Measurements from ENCODE around the gene TMEM164.

The TMEM164 gene

DNA sequence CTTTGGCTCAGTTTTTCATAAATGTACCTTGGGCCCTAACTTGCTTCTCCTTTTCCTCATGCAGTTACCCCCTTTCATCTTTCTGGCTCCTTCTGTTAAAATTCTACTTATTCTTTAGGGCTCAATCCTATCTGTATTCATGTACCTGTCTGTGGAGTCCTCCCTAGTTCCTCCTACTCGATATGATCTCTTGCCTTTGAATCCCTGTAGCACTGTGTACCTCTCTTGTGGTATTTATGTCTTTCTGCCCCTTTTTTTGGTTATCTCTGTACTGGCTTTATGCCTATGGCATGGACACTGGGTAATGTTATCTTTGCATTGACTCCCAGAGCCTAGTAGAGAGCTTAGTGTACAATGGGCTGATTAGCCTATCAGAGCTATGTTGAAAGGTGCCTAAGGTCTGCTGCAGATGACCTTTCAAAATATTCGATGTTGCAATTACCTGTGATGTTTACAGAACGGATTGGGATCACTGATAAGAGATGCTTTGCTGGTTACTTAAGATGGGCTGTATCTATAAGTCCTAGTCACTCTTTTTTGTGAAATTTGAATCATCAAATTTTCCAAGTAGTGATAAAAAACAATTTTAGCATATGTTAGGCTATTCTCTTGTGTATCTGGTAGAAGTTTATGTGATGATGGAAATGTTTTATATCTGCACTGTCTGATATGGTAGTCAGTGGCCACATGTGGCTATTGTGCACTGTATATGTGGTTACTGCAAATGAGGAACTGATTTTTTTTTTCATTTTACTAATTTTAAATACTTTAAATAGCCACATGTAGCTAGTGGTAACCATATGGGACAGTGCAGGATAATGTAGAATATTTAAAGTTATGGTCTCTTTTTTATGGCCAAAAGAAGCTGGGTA lies 33.5 kb downstream of the TMEM164 start:
- no peak for DNase-seq
- intact Hi-C loops (cut with DNase I) = no loop called here

DNA sequence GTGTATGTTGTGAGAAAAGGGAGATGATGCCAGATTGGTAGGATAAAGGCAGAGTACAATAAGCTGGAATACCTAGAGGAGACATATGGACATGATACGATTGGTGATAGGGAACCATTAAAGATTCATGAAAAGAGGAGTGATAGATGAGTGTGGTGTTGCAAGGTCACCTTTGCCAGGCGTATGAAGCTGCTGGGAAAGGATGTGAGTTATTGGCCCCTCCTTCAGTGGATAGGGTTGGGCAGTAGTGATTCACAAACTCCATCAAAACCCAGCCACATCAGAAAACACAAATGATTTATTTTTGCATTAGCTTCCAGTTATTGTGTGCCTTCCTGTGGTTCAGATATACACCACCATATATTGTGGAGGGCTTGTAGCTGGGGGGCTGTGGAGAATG lies 34.3 kb downstream of the TMEM164 start:
- intact Hi-C loops (cut with DNase I) = no loop called here

DNA sequence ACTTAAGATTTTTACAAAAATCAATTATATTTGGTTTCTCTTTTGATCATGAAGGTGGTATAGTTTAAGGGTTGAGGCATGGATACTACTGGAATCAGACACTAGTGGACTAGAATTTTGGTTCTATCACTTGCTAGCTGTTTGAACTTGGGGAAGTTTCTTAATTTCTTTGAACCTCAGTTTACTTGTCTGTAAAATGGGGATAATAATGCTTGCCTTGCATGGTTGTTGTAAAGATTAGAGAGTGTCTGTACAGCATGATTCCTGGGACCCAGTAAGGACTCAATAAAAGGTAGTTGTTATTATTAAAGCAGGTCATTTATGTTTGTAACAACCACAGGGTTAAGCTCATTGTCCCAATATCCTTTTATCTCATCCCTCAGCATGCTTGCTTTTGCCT lies 36.0 kb downstream of the TMEM164 start:
- no peak for DNase-seq
- intact Hi-C loops (cut with DNase I) = no loop called here

More for the DNA sequence above, 34.3 kb downstream of the TMEM164 start:
- DNase-seq = no peak

DNA sequence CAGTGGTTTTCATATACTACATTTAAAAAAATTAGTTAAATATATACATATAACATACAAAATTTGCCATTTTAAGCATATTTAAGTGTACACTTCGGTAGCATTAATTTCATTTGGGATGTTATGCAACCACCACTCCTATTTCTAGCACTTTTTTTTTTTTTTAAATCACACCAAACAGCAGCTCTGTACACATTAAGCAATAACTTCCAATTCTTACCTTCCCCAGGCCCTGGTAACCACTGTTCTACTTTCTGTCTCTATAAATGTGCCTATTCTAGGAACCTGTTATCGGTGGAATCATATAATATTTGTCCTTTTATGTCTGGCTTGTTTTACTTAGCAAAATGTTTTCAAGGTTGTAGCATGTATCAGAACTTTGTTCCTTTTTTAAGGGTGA lies 39.1 kb downstream of the TMEM164 start:
- no peak for DNase-seq
- intact Hi-C loops (cut with DNase I) = no loop called here

DNA sequence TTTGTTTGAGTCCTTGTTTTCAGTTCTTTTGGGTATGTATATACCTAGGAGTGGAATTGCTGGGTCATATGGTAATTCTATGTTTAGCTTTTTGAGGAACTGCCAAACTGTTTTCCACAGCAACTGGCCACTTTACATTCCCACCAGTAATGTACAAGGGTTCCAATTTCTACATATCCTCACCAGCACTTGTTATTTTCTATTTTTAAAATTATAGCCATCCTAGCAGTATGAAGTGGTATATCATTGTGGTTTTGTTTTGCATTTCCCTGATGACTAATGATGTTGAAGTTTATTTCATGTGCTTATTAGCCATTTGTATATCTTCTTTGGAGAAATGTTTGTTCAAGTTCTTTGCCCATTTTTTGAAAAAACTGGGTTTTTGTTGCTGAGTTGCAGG lies 39.6 kb downstream of the TMEM164 start:
- no peak for DNase-seq
- intact Hi-C loops (cut with DNase I) = no loop called here

DNA sequence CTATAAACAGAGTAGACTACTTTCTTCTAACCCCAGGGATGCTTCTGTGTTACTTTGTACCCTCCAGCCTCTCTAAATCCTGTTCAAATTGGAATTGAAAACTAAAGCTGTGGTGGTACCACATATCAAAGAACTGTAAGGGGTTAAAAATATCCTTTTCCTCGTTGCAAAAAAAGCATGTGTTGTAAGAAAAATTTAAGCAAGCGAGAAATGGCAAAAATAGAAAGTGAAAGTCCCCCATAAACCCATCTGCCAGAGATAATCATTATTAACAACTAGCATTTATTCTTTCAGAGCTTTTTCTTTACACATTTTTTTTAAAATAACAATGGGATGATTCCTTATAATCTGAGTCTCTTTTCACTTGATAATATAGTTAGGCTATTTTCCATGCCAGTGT lies 40.6 kb downstream of the TMEM164 start:
- intact Hi-C loops (cut with DNase I) = no loop called here
- DNase-seq = no peak

DNA sequence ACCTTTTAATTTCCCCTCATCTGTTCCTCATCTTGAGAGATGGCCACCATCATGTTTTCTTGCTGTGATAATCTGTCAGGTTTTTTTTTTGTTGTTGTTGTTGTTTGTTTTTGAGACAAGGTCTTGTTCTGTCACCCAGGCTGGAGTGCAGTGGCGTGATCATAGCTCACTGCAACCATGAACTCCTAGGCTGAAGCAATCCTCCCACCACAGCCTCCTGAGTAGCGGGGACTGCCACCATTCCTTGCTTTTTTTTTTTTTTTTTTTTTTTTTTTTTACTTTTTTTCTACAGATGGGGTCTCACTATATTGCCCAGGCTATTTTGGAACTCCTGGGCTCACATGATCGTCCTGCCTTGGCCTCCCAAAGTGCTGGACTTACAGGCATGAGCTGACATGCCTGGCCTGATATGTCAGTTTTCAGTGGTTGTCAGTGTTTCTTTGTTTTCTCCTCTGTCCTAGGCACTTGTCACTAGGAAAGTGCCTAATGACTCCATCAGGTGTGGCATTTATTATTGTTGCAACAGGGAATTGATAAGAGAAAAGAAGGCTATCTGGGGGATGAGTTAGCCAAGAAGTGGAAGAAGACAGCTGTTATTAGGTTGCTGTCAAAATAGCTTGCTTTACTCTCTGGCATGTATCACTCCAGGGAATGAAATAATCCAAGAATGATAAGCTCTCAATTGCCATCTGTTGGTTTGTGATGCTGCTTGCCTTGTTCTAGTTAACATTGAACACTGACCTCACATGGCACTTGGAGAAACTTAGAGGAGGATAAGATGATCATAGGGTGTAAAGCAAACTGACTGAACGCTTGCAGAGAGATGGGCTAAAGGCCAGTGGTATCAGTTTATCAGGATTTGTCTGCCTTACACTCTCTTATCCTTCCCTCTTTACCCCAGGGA lies 41.7 kb downstream of the TMEM164 start:
- no peak for DNase-seq
- intact Hi-C loops (cut with DNase I) = no loop called here

DNA sequence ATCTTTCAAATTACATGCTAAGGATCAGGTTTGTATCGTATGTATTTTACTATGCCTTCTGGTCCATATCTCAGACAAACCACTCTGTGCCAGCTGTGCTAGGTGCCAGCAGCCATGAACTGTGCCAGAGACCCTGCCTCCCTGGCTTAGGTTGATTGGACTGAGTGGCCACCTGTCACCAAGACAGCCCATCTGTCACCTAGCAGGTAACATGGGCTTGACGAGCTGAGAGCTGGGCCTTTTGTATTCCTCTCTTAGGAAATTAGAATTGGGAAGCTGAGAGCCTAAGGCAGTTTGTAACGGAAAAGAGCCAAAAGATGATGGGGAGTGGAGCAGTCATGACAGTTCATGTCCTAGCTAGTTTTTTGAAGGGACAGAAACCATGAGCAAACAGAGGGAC lies 42.5 kb downstream of the TMEM164 start:
- no peak for DNase-seq
- intact Hi-C loops (cut with DNase I) = no loop called here

DNA sequence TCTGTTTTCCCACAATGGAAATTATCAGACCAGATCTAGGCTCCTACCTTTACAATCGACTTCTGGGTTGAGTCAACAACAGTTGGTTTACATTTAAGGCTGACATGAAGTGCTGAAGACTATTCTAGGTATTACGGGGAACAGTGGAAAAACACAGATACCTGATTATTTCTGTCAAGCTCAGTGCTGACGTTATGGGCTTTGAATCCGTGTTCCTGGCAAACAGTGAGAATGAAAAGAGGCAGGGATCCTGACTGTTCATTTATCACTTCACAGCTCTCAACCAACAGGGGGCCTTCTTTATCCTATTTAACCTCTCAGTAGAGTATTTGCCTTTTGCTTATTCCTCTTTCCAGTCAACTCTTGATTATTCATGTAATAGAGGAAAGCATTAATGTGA lies 43.1 kb downstream of the TMEM164 start:
- no peak for DNase-seq
- intact Hi-C loops (cut with DNase I) = no loop called here

DNA sequence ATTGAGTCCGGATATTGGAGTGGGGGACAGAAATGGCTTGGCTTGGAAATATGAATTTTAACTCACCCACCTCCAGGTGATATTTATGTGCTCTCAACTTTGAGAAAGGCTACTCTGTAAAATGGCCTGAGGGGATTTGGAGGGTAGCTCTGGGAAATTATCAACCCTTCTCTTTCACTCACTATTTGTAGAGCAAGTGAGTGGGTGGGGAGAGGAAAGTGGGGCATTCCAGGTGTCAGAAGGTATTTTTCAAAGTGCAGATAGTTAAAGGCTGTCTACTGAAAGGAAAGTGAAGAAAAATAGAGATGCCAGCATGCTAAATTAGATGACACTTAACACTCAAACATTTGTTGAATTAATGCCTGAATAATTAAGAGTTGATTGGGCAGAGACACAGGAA lies 44.1 kb downstream of the TMEM164 start:
- DNase-seq = no peak
- intact Hi-C loops (cut with DNase I) = no loop called here

DNA sequence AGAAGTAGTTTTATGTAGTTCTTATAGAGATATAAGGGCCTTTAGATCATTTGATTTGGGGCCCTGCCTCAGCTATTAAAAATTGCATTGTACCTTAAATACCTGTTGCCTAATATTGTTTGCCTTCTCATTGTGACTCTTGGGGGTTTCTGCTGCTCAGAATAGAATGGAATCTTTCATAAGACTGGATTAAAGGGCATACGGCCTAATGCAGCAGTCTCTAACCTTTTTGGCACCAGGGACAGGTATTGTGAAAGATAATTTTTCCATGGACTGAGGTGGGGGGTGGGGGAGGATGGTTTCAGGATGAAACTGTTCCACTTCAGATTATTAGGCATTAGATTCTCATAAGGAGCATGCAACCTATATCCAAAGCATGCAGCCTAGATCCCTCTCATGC lies 46.2 kb downstream of the TMEM164 start:
- intact Hi-C loops (cut with DNase I) = no loop called here

DNA sequence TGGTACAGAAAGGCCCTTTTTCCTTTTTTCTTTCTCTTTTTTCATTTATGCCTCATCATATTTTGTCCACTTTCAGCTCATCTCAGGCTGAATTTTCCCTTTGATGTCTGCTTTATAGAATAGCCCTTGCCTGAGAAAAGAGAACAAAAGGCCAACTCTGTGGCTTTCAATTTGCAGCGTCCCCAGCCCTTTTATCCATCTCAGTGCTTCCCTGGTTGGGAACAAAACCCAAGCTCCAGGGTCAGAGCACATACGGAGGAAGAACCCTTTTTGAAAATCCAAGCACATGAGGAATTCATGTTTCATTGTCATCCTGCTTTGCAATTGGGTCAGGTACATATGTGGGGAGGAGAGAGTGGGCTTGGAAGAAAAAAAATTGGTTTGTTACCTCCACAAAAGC lies 47.5 kb downstream of the TMEM164 start:
- intact Hi-C loops (cut with DNase I) = no loop called here
- DNase-seq = no peak

More for the DNA sequence above, 46.2 kb downstream of the TMEM164 start:
- no peak for DNase-seq

DNA sequence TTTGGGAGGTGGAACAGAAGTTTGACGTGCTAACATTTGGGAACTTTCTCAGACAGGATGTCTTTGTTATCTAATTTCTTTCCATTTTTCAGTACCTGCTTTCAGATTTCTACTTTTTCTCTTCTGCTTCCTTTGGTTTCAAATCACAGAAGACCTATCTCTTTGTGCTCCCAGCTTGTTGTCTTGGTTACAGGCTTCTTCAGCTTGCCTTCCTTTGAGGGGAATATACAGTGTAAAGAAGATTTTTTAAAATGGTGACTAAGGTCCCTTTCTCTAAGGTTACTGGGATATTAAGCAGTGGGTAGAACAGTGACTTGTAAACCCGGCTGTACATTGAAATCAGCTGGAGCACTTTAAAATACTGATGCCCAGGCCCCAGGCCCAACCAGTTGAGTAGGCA lies 48.0 kb downstream of the TMEM164 start:
- DNase-seq = no peak
- intact Hi-C loops (cut with DNase I) = no loop called here

DNA sequence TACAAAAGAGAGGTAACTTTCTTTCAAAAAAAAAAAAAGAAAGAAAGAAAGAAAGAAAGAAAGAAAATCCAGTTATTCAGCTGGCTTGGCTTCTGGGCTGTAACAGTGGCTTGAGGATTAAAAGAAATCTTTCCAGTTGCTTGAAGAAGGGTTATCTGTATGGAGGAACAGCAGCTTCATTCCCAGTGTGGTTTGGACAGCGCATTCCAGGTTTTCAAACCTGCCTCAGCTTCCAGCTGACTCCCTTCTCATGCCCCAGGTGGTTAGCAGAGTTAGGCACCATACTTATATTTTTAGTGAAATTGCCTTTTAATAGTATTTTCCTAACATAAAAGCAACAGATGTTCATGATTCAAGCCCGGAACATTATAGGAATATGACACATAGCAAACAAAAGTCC lies 48.6 kb downstream of the TMEM164 start:
- intact Hi-C loops (cut with DNase I) = no loop called here
- no peak for DNase-seq

DNA sequence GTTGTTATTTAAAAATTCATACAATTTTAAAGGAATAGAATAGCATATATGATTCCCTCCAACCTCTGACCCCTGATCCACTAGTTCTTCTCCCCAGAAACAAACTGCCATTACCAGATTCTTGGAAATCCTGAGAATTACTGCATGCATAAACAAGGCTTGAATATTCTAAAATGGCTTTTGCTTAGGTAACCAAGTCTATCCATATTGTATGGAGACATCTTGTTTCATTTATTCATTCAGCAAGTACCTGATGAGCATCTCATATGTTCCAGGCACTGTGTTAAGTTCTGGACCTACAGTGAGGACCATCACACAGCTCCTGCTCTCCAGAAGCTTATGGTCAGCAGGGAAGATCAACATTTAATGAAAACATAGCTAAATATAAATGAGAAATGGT lies 49.4 kb downstream of the TMEM164 start:
- DNase-seq = no peak
- intact Hi-C loops (cut with DNase I) = no loop called here

DNA sequence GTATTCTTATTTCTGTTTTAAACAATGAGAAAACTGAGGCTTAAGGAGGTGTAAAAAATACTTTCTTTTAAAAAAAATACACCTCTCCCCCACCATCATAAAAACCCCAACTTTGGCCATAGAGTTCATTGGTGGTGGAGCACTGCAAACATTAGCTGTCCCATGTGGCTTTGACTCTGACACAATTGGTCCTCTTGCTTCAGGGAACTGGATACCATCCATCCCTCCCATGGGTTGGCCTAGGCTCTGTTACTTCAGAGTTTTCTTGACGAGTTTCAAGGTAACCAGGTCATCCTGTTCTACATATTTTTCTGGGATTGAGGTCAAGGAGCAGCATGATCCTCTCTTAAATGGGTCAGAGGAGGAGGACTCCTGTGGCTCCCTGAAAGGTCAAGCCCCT lies 50.5 kb downstream of the TMEM164 start:
- intact Hi-C loops (cut with DNase I) = no loop called here

DNA sequence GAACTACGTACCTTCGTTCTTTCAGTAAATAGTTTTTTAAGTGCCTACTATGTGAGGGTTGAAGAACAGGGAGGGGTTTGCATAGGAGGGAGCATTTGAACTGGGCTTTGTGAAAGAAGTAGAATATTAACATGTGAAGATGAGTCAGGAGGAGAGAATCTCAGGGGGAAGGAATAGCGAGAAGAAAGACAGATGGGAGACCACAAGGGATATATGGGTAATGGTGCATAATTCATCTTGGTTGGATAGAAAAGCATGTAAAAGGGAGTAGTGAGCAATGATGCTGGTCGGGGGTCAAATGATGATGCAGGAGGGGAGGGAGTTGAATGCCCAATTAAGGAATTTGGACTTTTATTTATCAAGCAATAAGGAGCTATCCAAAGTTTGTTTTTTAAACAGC lies 52.7 kb downstream of the TMEM164 start:
- DNase-seq = no peak
- intact Hi-C loops (cut with DNase I) = no loop called here

More for the DNA sequence above, 50.5 kb downstream of the TMEM164 start:
- DNase-seq = no peak

DNA sequence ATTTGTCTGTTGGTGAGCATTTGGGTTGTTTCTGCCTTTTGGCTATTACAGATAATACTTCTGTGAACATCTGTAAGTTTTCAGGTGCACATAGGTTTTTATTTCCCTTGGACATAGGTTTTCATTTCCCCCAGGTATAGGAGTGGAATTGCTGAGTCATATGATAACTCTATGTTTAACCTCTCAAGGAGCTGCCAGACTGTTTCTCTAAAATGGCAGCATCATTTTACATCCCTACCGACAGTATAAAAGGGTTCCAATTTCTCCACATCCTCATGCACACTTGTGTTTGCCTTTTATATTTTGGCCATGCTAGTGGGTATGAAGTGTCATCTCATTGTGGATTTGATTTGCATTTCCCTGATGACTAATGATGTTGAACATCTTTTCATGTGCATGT lies 53.5 kb downstream of the TMEM164 start:
- no peak for DNase-seq
- intact Hi-C loops (cut with DNase I) = no loop called here

DNA sequence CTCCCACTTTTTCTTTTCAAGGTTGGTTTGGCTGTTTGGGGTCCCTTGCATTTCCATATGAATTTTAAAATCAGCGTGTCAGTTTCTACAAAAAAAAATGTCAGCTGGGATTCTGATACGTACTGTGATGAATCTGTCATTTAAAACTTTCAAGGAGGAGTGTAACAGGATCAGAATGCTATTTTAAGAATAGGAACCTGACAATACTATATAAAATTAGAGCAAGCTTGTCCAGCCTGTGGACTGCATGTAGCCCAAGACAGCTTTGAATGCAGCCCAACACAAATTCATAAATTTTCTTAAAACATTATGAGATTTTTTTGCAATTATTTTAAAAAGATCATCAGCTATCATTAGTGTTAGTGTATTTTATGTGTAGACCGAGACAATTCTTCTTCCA lies 56.5 kb downstream of the TMEM164 start:
- DNase-seq = no peak
- intact Hi-C loops (cut with DNase I) = no loop called here

DNA sequence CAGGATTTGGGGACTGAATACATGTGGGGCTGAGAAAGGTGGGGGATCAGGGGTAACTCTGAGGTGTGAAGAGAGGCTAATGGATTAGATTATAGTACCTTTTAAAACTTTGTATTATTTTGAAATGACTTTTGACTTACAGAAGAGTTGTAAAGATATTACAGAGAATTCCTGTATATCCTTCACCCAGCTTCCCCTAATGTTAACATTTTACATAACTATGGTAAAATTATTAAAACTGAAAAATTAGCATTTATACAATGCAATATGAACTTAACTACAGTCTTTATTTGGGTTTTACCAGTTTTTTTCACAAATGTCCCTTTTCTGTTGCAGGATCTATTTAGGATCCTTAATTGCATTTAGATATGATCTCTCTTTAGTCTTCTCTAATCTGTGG lies 57.4 kb downstream of the TMEM164 start:
- DNase-seq = no peak
- intact Hi-C loops (cut with DNase I) = no loop called here

DNA sequence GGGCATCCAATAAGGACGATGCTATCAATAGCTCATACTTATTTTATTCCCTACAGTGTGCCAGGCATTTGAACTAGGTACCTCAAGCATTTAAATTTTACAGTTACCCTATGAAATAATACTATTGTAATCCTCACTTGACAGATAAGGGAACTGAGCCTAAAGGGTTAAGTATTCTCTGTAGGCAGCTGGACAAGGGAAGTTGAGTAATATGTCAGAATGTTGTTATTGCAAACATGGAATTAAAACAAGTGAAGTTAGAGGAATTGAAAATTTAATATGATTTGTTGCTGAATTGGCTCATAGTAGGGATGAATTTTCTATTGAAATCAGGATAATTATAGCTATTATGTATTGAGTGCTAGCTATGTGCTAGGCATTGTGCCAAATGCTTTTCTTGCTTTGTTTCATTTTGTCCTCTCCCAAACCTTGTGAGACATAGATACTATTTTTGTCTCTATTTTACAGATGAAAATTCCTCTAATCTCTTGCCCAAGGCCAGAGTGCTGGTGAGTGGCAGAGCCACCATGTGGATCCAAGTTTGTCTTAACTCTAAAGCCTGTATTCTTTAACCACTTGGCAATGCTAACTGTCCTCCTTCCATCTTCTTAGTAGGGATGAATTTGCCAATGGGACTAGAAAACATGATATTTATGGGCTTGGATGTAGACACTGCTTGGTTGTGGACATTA lies 58.1 kb downstream of the TMEM164 start:
- intact Hi-C loops (cut with DNase I) = no loop called here
- no peak for DNase-seq
